Measurements from ENCODE around the gene OR1F1.

DNA sequence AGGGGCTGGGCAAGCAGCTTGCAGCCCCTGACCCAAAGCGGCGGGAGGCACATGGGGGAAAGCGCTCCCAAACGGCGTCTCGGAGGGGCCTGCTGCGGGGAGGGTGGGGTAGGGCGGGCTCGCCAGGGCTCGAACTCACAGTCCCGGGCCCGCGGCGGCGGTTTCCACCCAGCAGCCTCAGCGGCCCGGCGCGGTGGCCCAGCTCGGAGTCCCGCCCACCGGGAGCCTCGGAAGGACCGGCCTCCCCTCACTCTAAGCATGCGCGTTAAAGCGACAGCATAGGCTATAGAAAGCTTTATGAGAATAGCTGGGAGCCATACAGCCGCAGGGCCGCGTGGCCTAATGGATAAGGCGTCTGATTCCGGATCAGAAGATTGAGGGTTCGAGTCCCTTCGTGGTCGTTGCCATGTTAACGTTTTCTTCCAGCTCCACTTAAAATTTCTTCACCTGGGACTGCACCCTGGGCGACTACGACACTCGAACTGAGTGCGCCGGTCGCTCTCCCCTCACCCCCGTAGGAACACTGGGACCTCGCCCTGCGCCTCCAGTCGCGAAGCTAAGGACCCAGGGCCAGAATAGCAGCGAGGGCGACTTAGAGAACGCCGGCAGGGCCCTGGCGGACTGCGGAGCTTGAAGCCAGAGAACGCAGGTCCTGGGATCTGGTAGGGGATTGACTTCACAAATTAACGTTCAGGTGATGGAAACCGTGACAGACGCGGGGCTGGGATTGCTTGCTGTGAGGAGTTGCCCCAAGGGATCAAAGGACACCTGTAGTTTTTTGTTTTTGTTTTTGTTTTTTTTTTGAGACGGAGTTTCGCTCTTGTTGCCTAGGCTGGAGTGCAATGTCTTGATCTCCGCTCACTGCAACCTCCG lies 37.4 kb upstream of the OR1F1 start:
- TF ChIP-seq, protein P1, sequence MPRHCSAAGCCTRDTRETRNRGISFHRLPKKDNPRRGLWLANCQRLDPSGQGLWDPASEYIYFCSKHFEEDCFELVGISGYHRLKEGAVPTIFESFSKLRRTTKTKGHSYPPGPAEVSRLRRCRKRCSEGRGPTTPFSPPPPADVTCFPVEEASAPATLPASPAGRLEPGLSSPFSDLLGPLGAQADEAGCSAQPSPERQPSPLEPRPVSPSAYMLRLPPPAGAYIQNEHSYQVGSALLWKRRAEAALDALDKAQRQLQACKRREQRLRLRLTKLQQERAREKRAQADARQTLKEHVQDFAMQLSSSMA (CRISPR knock-in tag; IDR thresholded peaks at IDR 0.05): no peak
- TF ChIP-seq U2AF2 (optimal IDR thresholded peaks at IDR 0.05; ENCODE audit: low read depth, low read length) (no peak), POLR2A (conservative IDR thresholded peaks at IDR 0.05) (no peak), EP300 (IDR thresholded peaks at IDR 0.05; ENCODE audit: low read length) (peak; percentile 78), SP1 (CRISPR knock-in tag; IDR thresholded peaks at IDR 0.05) (peak; percentile 97), BCL6 (CRISPR knock-in tag; IDR thresholded peaks at IDR 0.05) (no peak), MAFF (IDR thresholded peaks at IDR 0.05; ENCODE audit: low read length) (no peak)
- TF ChIP-seq, protein P2, sequence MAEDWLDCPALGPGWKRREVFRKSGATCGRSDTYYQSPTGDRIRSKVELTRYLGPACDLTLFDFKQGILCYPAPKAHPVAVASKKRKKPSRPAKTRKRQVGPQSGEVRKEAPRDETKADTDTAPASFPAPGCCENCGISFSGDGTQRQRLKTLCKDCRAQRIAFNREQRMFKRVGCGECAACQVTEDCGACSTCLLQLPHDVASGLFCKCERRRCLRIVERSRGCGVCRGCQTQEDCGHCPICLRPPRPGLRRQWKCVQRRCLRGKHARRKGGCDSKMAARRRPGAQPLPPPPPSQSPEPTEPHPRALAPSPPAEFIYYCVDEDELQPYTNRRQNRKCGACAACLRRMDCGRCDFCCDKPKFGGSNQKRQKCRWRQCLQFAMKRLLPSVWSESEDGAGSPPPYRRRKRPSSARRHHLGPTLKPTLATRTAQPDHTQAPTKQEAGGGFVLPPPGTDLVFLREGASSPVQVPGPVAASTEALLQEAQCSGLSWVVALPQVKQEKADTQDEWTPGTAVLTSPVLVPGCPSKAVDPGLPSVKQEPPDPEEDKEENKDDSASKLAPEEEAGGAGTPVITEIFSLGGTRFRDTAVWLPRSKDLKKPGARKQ (CRISPR knock-in tag; IDR thresholded peaks at IDR 0.05): no peak
- TF ChIP-seq, protein P3, sequence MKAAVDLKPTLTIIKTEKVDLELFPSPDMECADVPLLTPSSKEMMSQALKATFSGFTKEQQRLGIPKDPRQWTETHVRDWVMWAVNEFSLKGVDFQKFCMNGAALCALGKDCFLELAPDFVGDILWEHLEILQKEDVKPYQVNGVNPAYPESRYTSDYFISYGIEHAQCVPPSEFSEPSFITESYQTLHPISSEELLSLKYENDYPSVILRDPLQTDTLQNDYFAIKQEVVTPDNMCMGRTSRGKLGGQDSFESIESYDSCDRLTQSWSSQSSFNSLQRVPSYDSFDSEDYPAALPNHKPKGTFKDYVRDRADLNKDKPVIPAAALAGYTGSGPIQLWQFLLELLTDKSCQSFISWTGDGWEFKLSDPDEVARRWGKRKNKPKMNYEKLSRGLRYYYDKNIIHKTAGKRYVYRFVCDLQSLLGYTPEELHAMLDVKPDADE (conservative IDR thresholded peaks at IDR 0.05; ENCODE audit: control insufficient read depth, low read depth, low read length): peak; percentile 95
- TF ChIP-seq, protein P4, sequence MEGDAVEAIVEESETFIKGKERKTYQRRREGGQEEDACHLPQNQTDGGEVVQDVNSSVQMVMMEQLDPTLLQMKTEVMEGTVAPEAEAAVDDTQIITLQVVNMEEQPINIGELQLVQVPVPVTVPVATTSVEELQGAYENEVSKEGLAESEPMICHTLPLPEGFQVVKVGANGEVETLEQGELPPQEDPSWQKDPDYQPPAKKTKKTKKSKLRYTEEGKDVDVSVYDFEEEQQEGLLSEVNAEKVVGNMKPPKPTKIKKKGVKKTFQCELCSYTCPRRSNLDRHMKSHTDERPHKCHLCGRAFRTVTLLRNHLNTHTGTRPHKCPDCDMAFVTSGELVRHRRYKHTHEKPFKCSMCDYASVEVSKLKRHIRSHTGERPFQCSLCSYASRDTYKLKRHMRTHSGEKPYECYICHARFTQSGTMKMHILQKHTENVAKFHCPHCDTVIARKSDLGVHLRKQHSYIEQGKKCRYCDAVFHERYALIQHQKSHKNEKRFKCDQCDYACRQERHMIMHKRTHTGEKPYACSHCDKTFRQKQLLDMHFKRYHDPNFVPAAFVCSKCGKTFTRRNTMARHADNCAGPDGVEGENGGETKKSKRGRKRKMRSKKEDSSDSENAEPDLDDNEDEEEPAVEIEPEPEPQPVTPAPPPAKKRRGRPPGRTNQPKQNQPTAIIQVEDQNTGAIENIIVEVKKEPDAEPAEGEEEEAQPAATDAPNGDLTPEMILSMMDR (IDR thresholded peaks at IDR 0.05 in 2 of 3, conservative IDR thresholded peaks at IDR 0.05 in 1 of 3; ENCODE audit: insufficient read depth in 2 of 3, low read depth in 1 of 3, low read length in 3 of 3): peak in 1 of 3 experiments; percentile 5; a peak in 1 of 6 replicates
- TF ChIP-seq, protein P5, sequence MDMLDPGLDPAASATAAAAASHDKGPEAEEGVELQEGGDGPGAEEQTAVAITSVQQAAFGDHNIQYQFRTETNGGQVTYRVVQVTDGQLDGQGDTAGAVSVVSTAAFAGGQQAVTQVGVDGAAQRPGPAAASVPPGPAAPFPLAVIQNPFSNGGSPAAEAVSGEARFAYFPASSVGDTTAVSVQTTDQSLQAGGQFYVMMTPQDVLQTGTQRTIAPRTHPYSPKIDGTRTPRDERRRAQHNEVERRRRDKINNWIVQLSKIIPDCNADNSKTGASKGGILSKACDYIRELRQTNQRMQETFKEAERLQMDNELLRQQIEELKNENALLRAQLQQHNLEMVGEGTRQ (CRISPR knock-in tag; IDR thresholded peaks at IDR 0.05): no peak
